ENCODE data around the gene SECTM1. TPM values are rescaled to one million over a fixed set of nuclear protein-coding genes. Genes with fewer than 3 reads are reported as not detected.
A peak's percentile ranks its signal among the peaks of the same experiment; 100 is the strongest.
"Not testable (repeated sequence)": the region's sequence is repeated elsewhere in the genome, so short reads cannot be mapped to it uniquely, and the experiment has no call there.

Gene SECTM1
- total RNA-seq, 1 donor from 2014 or later: 22.2 TPM

GRCh38 chr17:82371333-82372248, 38.0 kb upstream of the SECTM1 start, which contains the start of gene UTS2R:
TSS of gene UTS2R (plus strand) at chr17:82371765. CDS start at chr17:82374325, 2,560 bp downstream.
- intact Hi-C loops (cut with DNase I): no loop called here
- no peak for DNase-seq (ENCODE audit: low spot score)
- peak; percentile 15 for ATAC-seq

GRCh38 chr17:82370471-82371332, 37.1 kb upstream of the SECTM1 start:
- ATAC-seq (peak; percentile 87), DNase-seq (ENCODE audit: low spot score) (no peak)
- intact Hi-C loops (cut with DNase I): no loop called here

- ATAC-seq: no peak
- intact Hi-C loops (cut with DNase I): no loop called here
- no peak for DNase-seq (ENCODE audit: low spot score)
Observed at GRCh38 chr17:82369211-82369610, 35.6 kb upstream of the SECTM1 start.

GRCh38 chr17:82367724-82368524, 34.4 kb upstream of the SECTM1 start:
- intact Hi-C loops (cut with DNase I): no loop called here
- ATAC-seq (no peak), DNase-seq (ENCODE audit: low spot score) (no peak)

GRCh38 chr17:82366749-82367148, 33.2 kb upstream of the SECTM1 start:
- no peak for ATAC-seq
- DNase-seq (ENCODE audit: low spot score): no peak
- intact Hi-C loops (cut with DNase I): no loop called here

- intact Hi-C loops (cut with DNase I): no loop called here
Observed at GRCh38 chr17:82365606-82366295, 32.2 kb upstream of the SECTM1 start.

GRCh38 chr17:82361885-82362633, 28.5 kb upstream of the SECTM1 start:
- ATAC-seq (no peak), DNase-seq (ENCODE audit: low spot score) (no peak)
- intact Hi-C loops (cut with DNase I): no loop called here

More at GRCh38 chr17:82365606-82366295, 32.2 kb upstream of the SECTM1 start:
- ATAC-seq (no peak), DNase-seq (ENCODE audit: low spot score) (no peak)

- intact Hi-C loops (cut with DNase I); ATAC-seq: not testable (repeated sequence)
Observed at GRCh38 chr17:82359451-82360074, 26.0 kb upstream of the SECTM1 start.

GRCh38 chr17:82358465-82359350, 25.1 kb upstream of the SECTM1 start, which contains the start of gene TEX19:
TSS of gene TEX19 (plus strand) at chr17:82359247. CDS start at chr17:82362151, 2,904 bp downstream.
- no peak for ATAC-seq
- intact Hi-C loops (cut with DNase I): no loop called here
- no peak for DNase-seq (ENCODE audit: low spot score)

More at GRCh38 chr17:82359451-82360074, 26.0 kb upstream of the SECTM1 start:
- not testable (repeated sequence) for DNase-seq (ENCODE audit: low spot score)

- ATAC-seq (no peak), DNase-seq (ENCODE audit: low spot score) (no peak)
- intact Hi-C loops (cut with DNase I): no loop called here
Observed at GRCh38 chr17:82357394-82357793, 23.8 kb upstream of the SECTM1 start.

GRCh38 chr17:82356845-82357355, 23.3 kb upstream of the SECTM1 start:
- ATAC-seq (peak; percentile 11), DNase-seq (ENCODE audit: low spot score) (no peak)
- intact Hi-C loops (cut with DNase I): no loop called here

GRCh38 chr17:82355770-82356427, 22.3 kb upstream of the SECTM1 start:
- no peak for ATAC-seq
- intact Hi-C loops (cut with DNase I): no loop called here
- DNase-seq (ENCODE audit: low spot score): no peak

- intact Hi-C loops (cut with DNase I): no loop called here
- DNase-seq (ENCODE audit: low spot score) (no peak), ATAC-seq (no peak)
Observed at GRCh38 chr17:82354804-82355308, 21.3 kb upstream of the SECTM1 start.

- DNase-seq (ENCODE audit: low spot score): no peak
- intact Hi-C loops (cut with DNase I): loop anchor here (2.0 kb wide), 1 partner anchor 61 kb away; no protein-coding TSS in a partner anchor
Observed at GRCh38 chr17:82353484-82353883, 19.9 kb upstream of the SECTM1 start.

More at GRCh38 chr17:82353484-82353883, 19.9 kb upstream of the SECTM1 start:
- ATAC-seq: no peak

Data from sciatic nerve (tissue), 2 donors.